Activated CD8-positive, alpha-beta memory T cell treated with anti-CD3 and anti-CD28 coated beads, Interleukin-2, amount 50 U/mL, for 4 hours (primary cell): ENCODE measurements around the gene GDF2.

Experiments
- DNase-seq: peaks from one replicate; pipeline ENCODE4 v3.0.0-alpha.2; 2020

The GDF2 gene

GRCh38 chr10:47314416-47314970 is 7.8 kb upstream of the GDF2 start:
- no peak for DNase-seq

- DNase-seq, result no peak
These were observed 6.8 kb upstream of the GDF2 start for GRCh38 chr10:47315421-47315820.

GRCh38 chr10:47316131-47316530 is 6.1 kb upstream of the GDF2 start:
- no peak for DNase-seq

GRCh38 chr10:47317251-47317650 is 5.0 kb upstream of the GDF2 start:
- DNase-seq, result no peak

GRCh38 chr10:47318706-47319105 is 3.5 kb upstream of the GDF2 start:
- DNase-seq, result no peak

- DNase-seq, result no peak
These were observed 2.5 kb upstream of the GDF2 start for GRCh38 chr10:47319784-47320183.

GRCh38 chr10:47320812-47321211 is 1.4 kb upstream of the GDF2 start:
- no peak for DNase-seq

GRCh38 chr10:47321521-47322195 is 596 bp upstream of the GDF2 start:
- no peak for DNase-seq

- DNase-seq, result no peak
These were observed 833 bp downstream of the GDF2 start for GRCh38 chr10:47323087-47323486.

- DNase-seq, result no peak
These were observed 1.5 kb downstream of the GDF2 start for GRCh38 chr10:47323636-47324296.

- DNase-seq, result no peak
These were observed 3.3 kb downstream of the GDF2 start for GRCh38 chr10:47325303-47326291.

GRCh38 chr10:47326306-47326926 is 4.2 kb downstream of the GDF2 start:
- no peak for DNase-seq

GRCh38 chr10:47326927-47327330 is 4.7 kb downstream of the GDF2 start:
- no peak for DNase-seq

- no peak for DNase-seq
These were observed 7.6 kb downstream of the GDF2 start for GRCh38 chr10:47329855-47330254.

GRCh38 chr10:47330366-47330765 is 8.1 kb downstream of the GDF2 start:
- no peak for DNase-seq

GRCh38 chr10:47330804-47331203 is 8.6 kb downstream of the GDF2 start:
- no peak for DNase-seq

GRCh38 chr10:47331491-47331890 is 9.2 kb downstream of the GDF2 start:
- no peak for DNase-seq

GRCh38 chr10:47331954-47332353 is 9.7 kb downstream of the GDF2 start:
- DNase-seq, result no peak

GRCh38 chr10:47332371-47332770 is 10.1 kb downstream of the GDF2 start:
- DNase-seq, result no peak

GRCh38 chr10:47332946-47333345 is 10.7 kb downstream of the GDF2 start:
- DNase-seq, result no peak

- no peak for DNase-seq
These were observed 11.3 kb downstream of the GDF2 start for GRCh38 chr10:47333532-47333931.

GRCh38 chr10:47334466-47335295 is 12.4 kb downstream of the GDF2 start:
- DNase-seq, result no peak
